ENCODE measurements around the gene EFHC1.

EFHC1 gene

GRCh38 chr6:52523378-52524142 is 103.4 kb downstream of the EFHC1 start:
- DNase-seq (ENCODE audit: low spot score), result no peak
- Histone ChIP-seq H3K4me3 (no peak overlapping the region), H3K27ac (no peak overlapping the region)
- TF ChIP-seq CTCF (IDR thresholded peaks at IDR 0.05), result no peak

GRCh38 chr6:52524918-52525317 is 104.8 kb downstream of the EFHC1 start:
- TF ChIP-seq CTCF (IDR thresholded peaks at IDR 0.05), result no peak
- no peak for DNase-seq (ENCODE audit: low spot score)
- H3K4me3 ChIP-seq, result no peak overlapping the region
- peak overlapping the region in 1 of 2 donors; percentile 9 for H3K27ac ChIP-seq

GRCh38 chr6:52526634-52527033 is 106.5 kb downstream of the EFHC1 start:
- no peak for DNase-seq (ENCODE audit: low spot score)
- TF ChIP-seq CTCF (IDR thresholded peaks at IDR 0.05), result no peak
- Histone ChIP-seq H3K27ac (no peak overlapping the region), H3K4me3 (no peak overlapping the region)

GRCh38 chr6:52527436-52527835 is 107.3 kb downstream of the EFHC1 start:
- no peak for TF ChIP-seq CTCF (IDR thresholded peaks at IDR 0.05)
- no peak overlapping the region for H3K27ac ChIP-seq
- no peak overlapping the region for H3K4me3 ChIP-seq
- DNase-seq (ENCODE audit: low spot score), result no peak

- TF ChIP-seq CTCF (IDR thresholded peaks at IDR 0.05), result no peak
- H3K27ac ChIP-seq, result no peak overlapping the region
- H3K4me3 ChIP-seq, result no peak overlapping the region
- DNase-seq (ENCODE audit: low spot score), result no peak
Measured at GRCh38 chr6:52529311-52529710, 109.2 kb downstream of the EFHC1 start.

- H3K4me3 ChIP-seq, result no peak overlapping the region
- TF ChIP-seq CTCF (IDR thresholded peaks at IDR 0.05), result no peak
- DNase-seq (ENCODE audit: low spot score), result no peak
- H3K27ac ChIP-seq, result no peak overlapping the region
Measured at GRCh38 chr6:52530351-52530750, 110.2 kb downstream of the EFHC1 start.

- peak overlapping the region in 1 of 2 donors; percentile 34 for H3K27ac ChIP-seq
- TF ChIP-seq CTCF (IDR thresholded peaks at IDR 0.05), result no peak
- DNase-seq (ENCODE audit: low spot score), result no peak
- no peak overlapping the region for H3K4me3 ChIP-seq
Measured at GRCh38 chr6:52531396-52531795, 111.3 kb downstream of the EFHC1 start.
